ENCODE data around the gene CPB2.

DNA sequence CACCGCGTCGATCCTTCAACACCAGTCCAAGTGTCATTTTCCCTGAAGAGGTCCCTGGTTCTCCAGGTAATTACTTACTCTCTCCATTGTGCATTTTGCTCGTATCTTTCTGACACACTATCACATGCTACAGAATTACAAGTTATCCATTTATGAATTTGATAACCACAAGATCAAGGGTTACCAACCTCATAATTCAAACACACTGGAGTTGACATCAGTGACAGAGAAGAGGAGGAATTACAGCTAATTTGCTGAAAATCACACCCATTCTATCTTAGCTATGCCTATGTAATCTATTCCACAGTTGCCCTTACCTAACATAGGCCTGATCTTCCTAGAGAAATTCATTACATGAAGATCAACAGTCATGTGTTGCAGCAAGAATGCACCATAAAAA, 66.5 kb downstream of the CPB2 start:
- TF ChIP-seq, protein P1, sequence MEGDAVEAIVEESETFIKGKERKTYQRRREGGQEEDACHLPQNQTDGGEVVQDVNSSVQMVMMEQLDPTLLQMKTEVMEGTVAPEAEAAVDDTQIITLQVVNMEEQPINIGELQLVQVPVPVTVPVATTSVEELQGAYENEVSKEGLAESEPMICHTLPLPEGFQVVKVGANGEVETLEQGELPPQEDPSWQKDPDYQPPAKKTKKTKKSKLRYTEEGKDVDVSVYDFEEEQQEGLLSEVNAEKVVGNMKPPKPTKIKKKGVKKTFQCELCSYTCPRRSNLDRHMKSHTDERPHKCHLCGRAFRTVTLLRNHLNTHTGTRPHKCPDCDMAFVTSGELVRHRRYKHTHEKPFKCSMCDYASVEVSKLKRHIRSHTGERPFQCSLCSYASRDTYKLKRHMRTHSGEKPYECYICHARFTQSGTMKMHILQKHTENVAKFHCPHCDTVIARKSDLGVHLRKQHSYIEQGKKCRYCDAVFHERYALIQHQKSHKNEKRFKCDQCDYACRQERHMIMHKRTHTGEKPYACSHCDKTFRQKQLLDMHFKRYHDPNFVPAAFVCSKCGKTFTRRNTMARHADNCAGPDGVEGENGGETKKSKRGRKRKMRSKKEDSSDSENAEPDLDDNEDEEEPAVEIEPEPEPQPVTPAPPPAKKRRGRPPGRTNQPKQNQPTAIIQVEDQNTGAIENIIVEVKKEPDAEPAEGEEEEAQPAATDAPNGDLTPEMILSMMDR (optimal IDR thresholded peaks at IDR 0.05 in 1 of 3, IDR thresholded peaks at IDR 0.05 in 1 of 3, conservative IDR thresholded peaks at IDR 0.05 in 1 of 3; ENCODE audit: extremely low read depth in 1 of 3, insufficient read depth in 2 of 3, low read length in 3 of 3), result no peak
- TF ChIP-seq EZH2 (IDR thresholded peaks at IDR 0.05; ENCODE audit: low read length), result no peak
